Endothelial cell of umbilical vein (primary cell): ENCODE measurements around the gene SV2C. TPM values are rescaled to one million over a fixed set of nuclear protein-coding genes. Genes with fewer than 3 reads are reported as not detected.

Experiments used
- BruUV-seq: library from RNA; stranded (reverse); fragments of 400-500 nt; replicated peaks from 2 replicates; lab custom pipeline; 2021; lab: Mats Ljungman, UMichigan
- CTCF ChIA-PET: fragments of 300-600, 350-600 bp; sonication (Branson Sonifier 250); formaldehyde crosslinking; loops from one replicate; lab custom pipeline; 2021; ENCODE audit warnings: antibody characterized with exemption, inconsistent platforms; lab: Charles Lee
- POLR2A ChIA-PET: fragments of 300-600, 350-600 bp; sonication (Branson Sonifier 250); formaldehyde crosslinking; loops from one replicate; lab custom pipeline; 2021; ENCODE audit warnings: antibody characterized with exemption, inconsistent platforms; lab: Charles Lee
- DNase-seq: peaks from one replicate; pipeline ENCODE4 v3.0.0-alpha.2; 2011; ENCODE audit warnings: low read depth, low spot score
- FAIRE-seq: peaks from 2 replicates; lab custom pipeline; 2011; peaks lifted over from hg19 to GRCh38; lab: Jason Lieb, UNC
- H2AFZ ChIP-seq: 2 replicates; pipeline ENCODE4 v1.6.0; 2012; ENCODE audit warnings: low read depth, low read length, control low read depth, inconsistent platforms
- H3K27ac ChIP-seq: 2 replicates; pipeline ENCODE4 v1.5.1; 2011; ENCODE audit warnings: low read depth, mild to moderate bottlenecking, control low read depth, low read length, moderate library complexity; ENCODE audit not compliant: insufficient read depth
- H3K27me3 ChIP-seq, 2 experiments: 2 replicates each; pipeline versions ENCODE4 v1.6.0 to v1.6.1; 2011; ENCODE audit warnings: low read length in 2 of 2, mixed read lengths in 1 of 2; ENCODE audit not compliant: control insufficient read depth in 2 of 2, insufficient read depth in 2 of 2
- H3K36me3 ChIP-seq, 2 experiments: 2 replicates in 1 of 2; 3 replicates in 1 of 2; pipeline ENCODE4 v1.5.1; 2011; ENCODE audit warnings: low read length in 2 of 2, mild to moderate bottlenecking in 1 of 2, moderate library complexity in 1 of 2; ENCODE audit not compliant: control insufficient read depth in 2 of 2, insufficient read depth in 2 of 2; ENCODE audit errors: extremely low read depth in 1 of 2
- H3K4me1 ChIP-seq: 3 replicates; pipeline ENCODE4 v1.5.1; 2011; ENCODE audit warnings: mild to moderate bottlenecking, low read length; ENCODE audit not compliant: control insufficient read depth, insufficient read depth; ENCODE audit errors: extremely low read depth
- H3K4me2 ChIP-seq: 2 replicates; pipeline ENCODE4 v1.6.1; 2011; ENCODE audit warnings: low read length, control low read depth, mixed read lengths; ENCODE audit not compliant: insufficient read depth
- H3K4me3 ChIP-seq, 3 experiments: fragments of 200-600 bp in 1 of 3; sonication (generic), shearing (Covaris generic) in 1 of 3; replicated peaks in 1 of 3; 2 replicates each; pipeline ENCODE4 v1.5.1; 2011 to 2016; ENCODE audit warnings: control low read depth in 3 of 3, low read length in 3 of 3, mild to moderate bottlenecking in 2 of 3, inconsistent platforms in 1 of 3, low read depth in 1 of 3, moderate library complexity in 1 of 3; ENCODE audit not compliant: insufficient read depth in 1 of 3
- H3K79me2 ChIP-seq: 2 replicates; pipeline ENCODE4 v1.6.0; 2012; ENCODE audit warnings: low read length, inconsistent platforms; ENCODE audit not compliant: control insufficient read depth, insufficient read depth
- H3K9ac ChIP-seq: replicated peaks from 2 replicates; pipeline ENCODE3; 2011; ENCODE audit warnings: low read length, control low read depth; ENCODE audit not compliant: insufficient read depth; ENCODE audit errors: extremely low read depth
- H3K9me1 ChIP-seq: replicated peaks from 3 replicates; pipeline ENCODE4 v1.6.0; 2011; ENCODE audit warnings: mild to moderate bottlenecking, low read length; ENCODE audit not compliant: control insufficient read depth, insufficient read depth; ENCODE audit errors: extremely low read depth
- H3K9me3 ChIP-seq: replicated peaks from 2 replicates; pipeline ENCODE4 v1.5.1; 2012; ENCODE audit warnings: low read length, inconsistent platforms; ENCODE audit not compliant: control insufficient read depth, insufficient read depth
- H4K20me1 ChIP-seq: replicated peaks from 2 replicates; pipeline ENCODE3; 2011; ENCODE audit warnings: mild to moderate bottlenecking, low read length; ENCODE audit not compliant: control insufficient read depth, insufficient read depth; ENCODE audit errors: extremely low read depth
- EZH2 ChIP-seq: IDR thresholded peaks from 2 replicates; pipeline ENCODE4 v1.6.1; 2012; ENCODE audit warnings: borderline replicate concordance, low read depth, mild to moderate bottlenecking, moderate library complexity, low read length, inconsistent platforms; ENCODE audit not compliant: severe bottlenecking
- FOS ChIP-seq: IDR thresholded peaks from 2 replicates; pipeline ENCODE4 v1.6.1; 2011; ENCODE audit warnings: mild to moderate bottlenecking, low read length, moderate library complexity, borderline replicate concordance; ENCODE audit not compliant: insufficient read depth
- GATA2 ChIP-seq: IDR thresholded peaks from 2 replicates; pipeline ENCODE4 v1.7.0; 2011; ENCODE audit warnings: low read depth, mild to moderate bottlenecking, moderate library complexity, mixed read lengths, low read length; ENCODE audit not compliant: insufficient read length, insufficient read depth
- JUN ChIP-seq: IDR thresholded peaks from 2 replicates; pipeline ENCODE4 v1.6.1; 2011; ENCODE audit warnings: borderline replicate concordance, low read depth; ENCODE audit not compliant: insufficient read length, insufficient read depth
- MYC ChIP-seq: IDR thresholded peaks from one replicate; pipeline ENCODE4 v1.6.1; 2011; ENCODE audit warnings: mild to moderate bottlenecking, low read depth, low read length
- POLR2A ChIP-seq: IDR thresholded peaks from 2 replicates; pipeline ENCODE4 v1.6.1; 2012; ENCODE audit warnings: low read depth, mild to moderate bottlenecking, control low read depth, low read length
- POLR2AphosphoS5 ChIP-seq: IDR thresholded peaks from 2 replicates; pipeline ENCODE4 v1.6.1; 2012; ENCODE audit warnings: low read depth, mild to moderate bottlenecking, control low read depth, low read length, moderate library complexity; ENCODE audit not compliant: insufficient read depth
- dilution Hi-C: fragments of 300-500 bp; cut with MboI; formaldehyde crosslinking; loops from one replicate; pipeline ENCODE4 v1.15.0; 2019; ENCODE audit warnings: low sequenced_read_pairs; ENCODE audit not compliant: extremely low pct_ligation_motif_present
- intact Hi-C: fragments of 100-400 bp; cut with micrococcal nuclease; formaldehyde crosslinking; loops from one replicate; pipeline ENCODE4 v1.10.0; 2022
- polyA plus RNA-seq, 4 experiments: library from polyadenylated mRNA; depleted of rRNA in 3 of 4; stranded (reverse) in 3 of 4; unstranded in 1 of 4; fragments of >200 nt; gene quantifications; 2 replicates each; pipeline versions ENCODE4 v1.2.1 to v1.2.3, GENCODE V29; 2011 to 2012; ENCODE audit warnings: missing spikeins in 1 of 4
- total RNA-seq: library from RNA; stranded (reverse); gene quantifications from 2 replicates; pipeline ENCODE4 v1.2.3, GENCODE V29; 2021
- TF ChIP-seq, protein P1 (sequence below): IDR thresholded peaks from 2 replicates; pipeline ENCODE4 v1.6.1; 2011; ENCODE audit not compliant: insufficient read depth, insufficient read length
- TF ChIP-seq, protein P2 (sequence below), 2 donors: IDR thresholded peaks; 1 replicate in 1 of 2; 2 replicates in 1 of 2; pipeline ENCODE4 v1.5.1; 2011; ENCODE audit warnings: low read length in 2 of 2, mild to moderate bottlenecking in 2 of 2, moderate library complexity in 2 of 2, control low read depth in 1 of 2, inconsistent platforms in 1 of 2, low read depth in 1 of 2; ENCODE audit not compliant: insufficient read depth in 1 of 2; ENCODE audit errors: extremely low read depth in 1 of 2

The SV2C gene
- total and polyA plus RNA-seq, 2 donors (not counting 3 experiments of a cell fraction or from before 2014, with no cell fraction given): not detected

DNA sequence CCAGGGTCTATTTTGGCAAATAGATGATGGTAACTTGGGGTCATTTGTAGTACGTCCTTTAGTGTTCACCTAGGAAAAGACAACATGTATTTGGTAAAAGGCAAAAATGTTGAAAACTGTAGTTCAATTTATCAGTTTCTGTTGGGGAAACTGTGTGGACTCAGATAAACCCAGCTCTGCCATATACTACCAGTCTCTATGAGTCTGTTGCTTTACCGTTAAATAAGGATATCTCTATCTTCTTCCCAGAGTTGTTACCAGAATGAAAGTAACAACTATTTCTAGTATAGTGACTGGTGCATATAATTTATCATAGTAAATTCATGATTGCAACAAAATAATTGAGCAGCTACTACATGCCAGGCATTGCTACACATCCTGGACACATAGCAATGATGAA is 316.1 kb downstream of the SV2C start:
- Histone ChIP-seq H3K27ac (no peak overlapping the region), H3K4me3 (no peak overlapping the region), H3K79me2 (no peaks in the 10 kb centered on the region), H3K9ac (no peak overlapping the region), H3K27me3 (peaks cover 15 to 27% of the 10 kb centered on the region in 2 experiments), H4K20me1 (no peaks in the 10 kb centered on the region), H3K4me1 (peaks cover 7% of the 10 kb centered on the region), H3K9me1 (no peaks in the 10 kb centered on the region), H2AFZ (no peak overlapping the region), H3K9me3 (no peaks in the 10 kb centered on the region), H3K4me2 (no peak overlapping the region), H3K36me3 (no peaks in the 10 kb centered on the region)
- no peak for FAIRE-seq
- no peak for DNase-seq
- ChIA-PET CTCF (interaction anchor here (1.0 kb wide), 1 partner anchor 20 kb away, joined by 3 read pairs; no protein-coding TSS in a partner anchor), POLR2A (no interaction called here)
- no TSS peak for BruUV-seq
- TF ChIP-seq, protein P1, sequence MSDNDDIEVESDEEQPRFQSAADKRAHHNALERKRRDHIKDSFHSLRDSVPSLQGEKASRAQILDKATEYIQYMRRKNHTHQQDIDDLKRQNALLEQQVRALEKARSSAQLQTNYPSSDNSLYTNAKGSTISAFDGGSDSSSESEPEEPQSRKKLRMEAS: no peak
- TF ChIP-seq POLR2AphosphoS5 (no peak), FOS (no peak), POLR2A (no peak), GATA2 (no peak), JUN (no peak), EZH2 (no peak), MYC (no peak)
- TF ChIP-seq, protein P2, sequence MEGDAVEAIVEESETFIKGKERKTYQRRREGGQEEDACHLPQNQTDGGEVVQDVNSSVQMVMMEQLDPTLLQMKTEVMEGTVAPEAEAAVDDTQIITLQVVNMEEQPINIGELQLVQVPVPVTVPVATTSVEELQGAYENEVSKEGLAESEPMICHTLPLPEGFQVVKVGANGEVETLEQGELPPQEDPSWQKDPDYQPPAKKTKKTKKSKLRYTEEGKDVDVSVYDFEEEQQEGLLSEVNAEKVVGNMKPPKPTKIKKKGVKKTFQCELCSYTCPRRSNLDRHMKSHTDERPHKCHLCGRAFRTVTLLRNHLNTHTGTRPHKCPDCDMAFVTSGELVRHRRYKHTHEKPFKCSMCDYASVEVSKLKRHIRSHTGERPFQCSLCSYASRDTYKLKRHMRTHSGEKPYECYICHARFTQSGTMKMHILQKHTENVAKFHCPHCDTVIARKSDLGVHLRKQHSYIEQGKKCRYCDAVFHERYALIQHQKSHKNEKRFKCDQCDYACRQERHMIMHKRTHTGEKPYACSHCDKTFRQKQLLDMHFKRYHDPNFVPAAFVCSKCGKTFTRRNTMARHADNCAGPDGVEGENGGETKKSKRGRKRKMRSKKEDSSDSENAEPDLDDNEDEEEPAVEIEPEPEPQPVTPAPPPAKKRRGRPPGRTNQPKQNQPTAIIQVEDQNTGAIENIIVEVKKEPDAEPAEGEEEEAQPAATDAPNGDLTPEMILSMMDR (IDR thresholded peaks at IDR 0.05; ENCODE audit: extremely low read depth in 1 of 2, insufficient read depth in 1 of 2, low read depth in 1 of 2, low read length in 2 of 2): no peak
- intact Hi-C loops: no loop called here
- dilution Hi-C loops: no loop called here
